ENCODE data around the gene FILIP1L.

Gene FILIP1L

DNA sequence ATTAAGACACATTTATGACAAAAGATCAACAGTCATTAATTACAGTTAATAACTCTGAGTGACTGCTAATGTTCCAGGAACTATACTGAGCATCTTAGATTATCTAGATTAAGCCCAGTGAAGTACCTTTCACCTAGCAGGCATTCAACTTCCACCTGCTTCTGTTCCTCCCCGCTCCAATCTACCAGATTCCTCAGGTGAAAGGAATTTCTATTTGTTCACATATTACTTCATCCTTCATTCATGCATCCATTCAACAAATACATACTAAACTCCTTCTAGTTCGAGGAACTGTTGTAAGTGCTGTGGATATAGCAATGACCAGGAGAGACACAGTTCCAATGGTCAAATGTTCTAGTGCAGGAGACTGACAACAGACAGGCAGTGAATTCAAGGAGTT is 139.3 kb downstream of the FILIP1L start:
- TF ChIP-seq, protein P1, sequence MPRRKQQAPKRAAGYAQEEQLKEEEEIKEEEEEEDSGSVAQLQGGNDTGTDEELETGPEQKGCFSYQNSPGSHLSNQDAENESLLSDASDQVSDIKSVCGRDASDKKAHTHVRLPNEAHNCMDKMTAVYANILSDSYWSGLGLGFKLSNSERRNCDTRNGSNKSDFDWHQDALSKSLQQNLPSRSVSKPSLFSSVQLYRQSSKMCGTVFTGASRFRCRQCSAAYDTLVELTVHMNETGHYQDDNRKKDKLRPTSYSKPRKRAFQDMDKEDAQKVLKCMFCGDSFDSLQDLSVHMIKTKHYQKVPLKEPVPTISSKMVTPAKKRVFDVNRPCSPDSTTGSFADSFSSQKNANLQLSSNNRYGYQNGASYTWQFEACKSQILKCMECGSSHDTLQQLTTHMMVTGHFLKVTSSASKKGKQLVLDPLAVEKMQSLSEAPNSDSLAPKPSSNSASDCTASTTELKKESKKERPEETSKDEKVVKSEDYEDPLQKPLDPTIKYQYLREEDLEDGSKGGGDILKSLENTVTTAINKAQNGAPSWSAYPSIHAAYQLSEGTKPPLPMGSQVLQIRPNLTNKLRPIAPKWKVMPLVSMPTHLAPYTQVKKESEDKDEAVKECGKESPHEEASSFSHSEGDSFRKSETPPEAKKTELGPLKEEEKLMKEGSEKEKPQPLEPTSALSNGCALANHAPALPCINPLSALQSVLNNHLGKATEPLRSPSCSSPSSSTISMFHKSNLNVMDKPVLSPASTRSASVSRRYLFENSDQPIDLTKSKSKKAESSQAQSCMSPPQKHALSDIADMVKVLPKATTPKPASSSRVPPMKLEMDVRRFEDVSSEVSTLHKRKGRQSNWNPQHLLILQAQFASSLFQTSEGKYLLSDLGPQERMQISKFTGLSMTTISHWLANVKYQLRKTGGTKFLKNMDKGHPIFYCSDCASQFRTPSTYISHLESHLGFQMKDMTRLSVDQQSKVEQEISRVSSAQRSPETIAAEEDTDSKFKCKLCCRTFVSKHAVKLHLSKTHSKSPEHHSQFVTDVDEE (CRISPR knock-in tag; IDR thresholded peaks at IDR 0.05) = no peak
- TF ChIP-seq, protein P2, sequence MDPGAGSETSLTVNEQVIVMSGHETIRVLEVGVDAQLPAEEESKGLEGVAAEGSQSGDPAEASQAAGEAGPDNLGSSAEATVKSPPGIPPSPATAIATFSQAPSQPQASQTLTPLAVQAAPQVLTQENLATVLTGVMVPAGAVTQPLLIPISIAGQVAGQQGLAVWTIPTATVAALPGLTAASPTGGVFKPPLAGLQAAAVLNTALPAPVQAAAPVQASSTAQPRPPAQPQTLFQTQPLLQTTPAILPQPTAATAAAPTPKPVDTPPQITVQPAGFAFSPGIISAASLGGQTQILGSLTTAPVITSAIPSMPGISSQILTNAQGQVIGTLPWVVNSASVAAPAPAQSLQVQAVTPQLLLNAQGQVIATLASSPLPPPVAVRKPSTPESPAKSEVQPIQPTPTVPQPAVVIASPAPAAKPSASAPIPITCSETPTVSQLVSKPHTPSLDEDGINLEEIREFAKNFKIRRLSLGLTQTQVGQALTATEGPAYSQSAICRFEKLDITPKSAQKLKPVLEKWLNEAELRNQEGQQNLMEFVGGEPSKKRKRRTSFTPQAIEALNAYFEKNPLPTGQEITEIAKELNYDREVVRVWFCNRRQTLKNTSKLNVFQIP (CRISPR knock-in tag; IDR thresholded peaks at IDR 0.05; ENCODE audit: borderline replicate concordance, low read depth) = no peak
- TF ChIP-seq, protein P3, sequence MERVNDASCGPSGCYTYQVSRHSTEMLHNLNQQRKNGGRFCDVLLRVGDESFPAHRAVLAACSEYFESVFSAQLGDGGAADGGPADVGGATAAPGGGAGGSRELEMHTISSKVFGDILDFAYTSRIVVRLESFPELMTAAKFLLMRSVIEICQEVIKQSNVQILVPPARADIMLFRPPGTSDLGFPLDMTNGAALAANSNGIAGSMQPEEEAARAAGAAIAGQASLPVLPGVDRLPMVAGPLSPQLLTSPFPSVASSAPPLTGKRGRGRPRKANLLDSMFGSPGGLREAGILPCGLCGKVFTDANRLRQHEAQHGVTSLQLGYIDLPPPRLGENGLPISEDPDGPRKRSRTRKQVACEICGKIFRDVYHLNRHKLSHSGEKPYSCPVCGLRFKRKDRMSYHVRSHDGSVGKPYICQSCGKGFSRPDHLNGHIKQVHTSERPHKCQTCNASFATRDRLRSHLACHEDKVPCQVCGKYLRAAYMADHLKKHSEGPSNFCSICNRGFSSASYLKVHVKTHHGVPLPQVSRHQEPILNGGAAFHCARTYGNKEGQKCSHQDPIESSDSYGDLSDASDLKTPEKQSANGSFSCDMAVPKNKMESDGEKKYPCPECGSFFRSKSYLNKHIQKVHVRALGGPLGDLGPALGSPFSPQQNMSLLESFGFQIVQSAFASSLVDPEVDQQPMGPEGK (CRISPR knock-in tag; IDR thresholded peaks at IDR 0.05; ENCODE audit: borderline replicate concordance) = no peak
- TF ChIP-seq TCF4 (CRISPR knock-in tag; IDR thresholded peaks at IDR 0.05; ENCODE audit: borderline replicate concordance) (no peak), ZNF8 (CRISPR knock-in tag; IDR thresholded peaks at IDR 0.05) (no peak), ESRRG (CRISPR knock-in tag; IDR thresholded peaks at IDR 0.05) (no peak), CSDC2 (CRISPR knock-in tag; IDR thresholded peaks at IDR 0.05) (no peak), ZNF70 (CRISPR knock-in tag; IDR thresholded peaks at IDR 0.05) (no peak), ZNF565 (CRISPR knock-in tag; conservative IDR thresholded peaks at IDR 0.05; ENCODE audit: low read depth) (no peak)
- TF ChIP-seq, protein P4, sequence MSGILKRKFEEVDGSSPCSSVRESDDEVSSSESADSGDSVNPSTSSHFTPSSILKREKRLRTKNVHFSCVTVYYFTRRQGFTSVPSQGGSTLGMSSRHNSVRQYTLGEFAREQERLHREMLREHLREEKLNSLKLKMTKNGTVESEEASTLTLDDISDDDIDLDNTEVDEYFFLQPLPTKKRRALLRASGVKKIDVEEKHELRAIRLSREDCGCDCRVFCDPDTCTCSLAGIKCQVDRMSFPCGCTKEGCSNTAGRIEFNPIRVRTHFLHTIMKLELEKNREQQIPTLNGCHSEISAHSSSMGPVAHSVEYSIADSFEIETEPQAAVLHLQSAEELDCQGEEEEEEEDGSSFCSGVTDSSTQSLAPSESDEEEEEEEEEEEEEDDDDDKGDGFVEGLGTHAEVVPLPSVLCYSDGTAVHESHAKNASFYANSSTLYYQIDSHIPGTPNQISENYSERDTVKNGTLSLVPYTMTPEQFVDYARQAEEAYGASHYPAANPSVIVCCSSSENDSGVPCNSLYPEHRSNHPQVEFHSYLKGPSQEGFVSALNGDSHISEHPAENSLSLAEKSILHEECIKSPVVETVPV (CRISPR knock-in tag; IDR thresholded peaks at IDR 0.05) = no peak
- ATAC-seq = no peak

DNA sequence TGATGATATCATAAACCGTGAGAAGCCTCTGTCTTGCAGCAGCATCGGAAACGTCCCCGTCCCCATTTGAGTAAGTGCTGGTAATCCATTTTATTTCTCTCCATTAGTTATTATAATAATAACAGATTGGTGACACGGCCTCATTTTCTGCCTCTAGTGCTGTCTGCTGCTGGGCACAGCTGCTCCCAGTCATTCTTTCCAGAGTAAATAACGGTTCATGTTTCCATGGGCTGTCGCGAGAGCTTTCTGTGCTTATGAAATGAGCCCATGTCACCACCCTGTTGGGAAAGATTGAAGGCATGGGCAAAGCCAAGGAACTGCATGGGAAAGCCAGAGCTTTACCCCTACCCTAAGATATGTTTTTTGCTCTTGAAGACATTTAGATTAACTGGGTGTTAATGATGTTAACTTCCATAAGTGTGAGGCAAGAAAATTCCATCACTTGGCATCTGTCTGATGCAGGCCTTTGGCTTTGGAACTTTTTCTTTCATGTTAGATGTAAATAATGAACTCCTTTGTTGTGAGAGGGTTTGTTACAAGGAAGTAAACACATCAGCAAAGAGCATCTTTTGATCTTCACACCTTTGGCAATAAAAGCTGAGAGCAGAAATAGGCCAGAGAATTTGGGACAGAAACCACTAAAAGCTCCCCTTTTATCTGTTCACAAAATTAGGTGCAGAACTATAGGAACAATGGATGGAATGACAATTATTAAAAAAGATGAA is 141.8 kb downstream of the FILIP1L start:
- ATAC-seq = no peak
- TF ChIP-seq ZNF70 (CRISPR knock-in tag; IDR thresholded peaks at IDR 0.05) (no peak), ZNF8 (CRISPR knock-in tag; IDR thresholded peaks at IDR 0.05) (no peak), ZC3H10 (CRISPR knock-in tag; IDR thresholded peaks at IDR 0.05) (no peak), OSR1 (CRISPR knock-in tag; IDR thresholded peaks at IDR 0.05) (no peak), ISL1 (CRISPR knock-in tag; IDR thresholded peaks at IDR 0.05) (no peak)
- TF ChIP-seq, protein P3 (CRISPR knock-in tag; IDR thresholded peaks at IDR 0.05; ENCODE audit: borderline replicate concordance) = no peak

DNA sequence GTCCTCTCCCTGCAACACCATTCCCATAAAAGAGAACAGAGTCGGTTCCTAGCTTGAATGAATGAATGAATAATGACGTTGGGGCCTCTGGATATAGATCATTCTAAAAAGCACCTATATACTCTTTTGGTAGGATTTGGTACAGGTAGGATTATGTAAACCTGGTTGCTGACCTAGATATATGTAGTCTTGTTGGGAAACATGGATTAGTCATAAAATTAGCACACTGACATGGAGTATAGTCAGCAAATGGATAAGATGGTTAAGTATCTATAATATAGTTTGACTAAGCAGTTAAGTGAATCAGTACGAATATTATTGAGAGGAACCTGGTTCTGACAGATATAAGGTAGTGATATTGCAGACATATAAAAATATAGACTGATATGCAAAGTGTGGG is 142.5 kb downstream of the FILIP1L start:
- no peak for ATAC-seq
- TF ChIP-seq GLIS3 (CRISPR knock-in tag; IDR thresholded peaks at IDR 0.05) = no peak
- no peak for TF ChIP-seq OSR1 (CRISPR knock-in tag; IDR thresholded peaks at IDR 0.05)
- no peak for TF ChIP-seq ZNF70 (CRISPR knock-in tag; IDR thresholded peaks at IDR 0.05)
- TF ChIP-seq ZFP30 (CRISPR knock-in tag; IDR thresholded peaks at IDR 0.05) = no peak
- TF ChIP-seq TCF4 (CRISPR knock-in tag; IDR thresholded peaks at IDR 0.05; ENCODE audit: borderline replicate concordance) = no peak
- no peak for TF ChIP-seq CSDC2 (CRISPR knock-in tag; IDR thresholded peaks at IDR 0.05)
- TF ChIP-seq, protein P1 (CRISPR knock-in tag; IDR thresholded peaks at IDR 0.05) = no peak
- TF ChIP-seq, protein P4 (CRISPR knock-in tag; IDR thresholded peaks at IDR 0.05) = no peak
- TF ChIP-seq ZC3H10 (CRISPR knock-in tag; IDR thresholded peaks at IDR 0.05) = no peak
- no peak for TF ChIP-seq SNAI2 (CRISPR knock-in tag; IDR thresholded peaks at IDR 0.05)
- no peak for TF ChIP-seq RARB (CRISPR knock-in tag; IDR thresholded peaks at IDR 0.05)
- TF ChIP-seq, protein P2 (CRISPR knock-in tag; IDR thresholded peaks at IDR 0.05; ENCODE audit: borderline replicate concordance, low read depth) = no peak
